CD4-positive, alpha-beta T cell treated with Interleukin-4 for 4 hours (primary cell): ENCODE results near the gene GABBR1.
A peak's percentile ranks its signal among the peaks of the same experiment; 100 is the strongest.

Experiments used
- DNase-seq: peaks from one replicate; pipeline ENCODE4 v3.0.0-alpha.2; 2020

GABBR1 gene

DNA sequence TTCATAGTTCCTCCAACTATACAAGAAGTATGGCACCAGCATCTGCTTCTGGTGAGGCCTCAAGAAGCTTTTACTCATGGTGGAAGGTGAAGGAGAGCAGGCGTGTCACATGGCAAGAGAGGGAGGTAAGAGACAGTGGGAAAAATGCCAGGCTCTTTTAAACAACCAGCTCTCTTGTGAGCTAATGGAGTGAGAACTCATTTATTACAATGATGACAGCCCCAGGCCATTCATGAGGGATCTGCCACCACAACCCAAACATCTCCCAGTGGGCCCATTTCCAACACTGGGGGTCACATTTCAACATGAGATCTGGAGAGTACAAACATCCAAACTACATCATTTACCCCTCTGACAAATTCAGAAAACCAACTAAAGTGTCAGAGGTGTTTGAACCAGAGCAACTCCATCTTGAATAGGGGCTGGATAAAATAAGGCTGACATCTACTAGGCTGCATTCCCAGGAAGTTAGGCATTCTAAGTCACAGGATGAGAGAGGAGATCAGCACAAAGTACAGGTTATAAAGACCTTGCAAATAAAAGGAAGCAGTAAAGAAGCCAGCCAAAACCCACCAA lies 71.3 kb downstream of the GABBR1 start:
- DNase-seq, result no peak

DNA sequence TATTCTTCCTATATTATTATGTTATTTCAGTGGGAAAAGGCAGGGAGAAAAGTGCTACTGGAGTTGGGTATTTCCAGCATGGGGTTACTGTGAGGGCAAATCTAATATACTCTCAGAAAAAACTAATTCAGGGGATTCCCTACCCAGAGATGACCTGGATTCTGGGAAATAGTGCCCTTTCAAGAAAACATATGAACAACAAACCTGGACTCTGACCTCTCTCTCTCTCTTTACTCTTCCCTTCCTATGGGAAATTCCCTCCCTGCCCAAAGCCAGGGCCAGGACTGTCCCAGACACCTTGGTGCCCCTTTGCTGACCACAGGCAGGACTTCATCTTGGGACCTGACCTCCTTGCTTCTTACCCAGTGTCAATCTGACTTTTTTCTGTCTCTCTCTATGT lies 71.9 kb downstream of the GABBR1 start:
- no peak for DNase-seq

DNA sequence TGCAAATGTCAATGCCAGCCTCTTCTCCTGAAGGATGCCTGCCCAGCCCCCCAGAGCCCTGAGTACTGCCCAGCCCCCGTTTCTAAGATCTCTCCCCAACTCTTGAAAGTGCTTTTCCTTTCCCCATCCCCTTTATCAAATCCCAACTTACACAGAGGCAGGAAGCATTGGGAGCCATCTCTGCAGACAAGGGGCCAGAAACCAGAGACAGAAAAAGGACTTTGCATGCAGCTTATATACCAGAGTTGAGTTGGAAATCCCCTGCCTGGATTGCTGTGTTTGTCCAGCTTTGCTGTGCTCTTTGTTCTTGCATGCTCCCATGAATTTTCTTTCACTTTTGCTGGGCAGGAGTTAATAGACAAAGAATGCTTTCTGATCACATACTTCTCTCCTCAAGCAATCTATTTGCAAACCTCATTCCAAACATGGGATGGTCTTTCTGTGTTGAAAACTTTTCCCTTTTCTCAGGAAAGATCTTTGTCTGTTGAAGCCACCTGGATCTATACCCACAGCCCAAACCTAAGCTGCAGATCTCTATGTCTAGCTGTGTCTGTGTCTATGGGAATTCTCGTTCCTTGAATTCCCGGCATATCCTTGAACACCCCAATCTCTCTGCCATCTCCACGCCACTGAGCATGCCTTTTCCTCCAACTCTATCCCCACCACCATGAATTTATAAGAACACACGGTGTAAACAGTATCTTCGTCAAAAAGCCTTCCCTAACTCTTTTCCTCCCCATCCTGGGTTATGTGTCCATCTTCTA lies 73.3 kb downstream of the GABBR1 start, which contains the start of gene UBD:
UBD (minus strand) TSS at position 209 of the 764 bp plus-strand sequence; CDS start at position 178, 31 bp downstream.
- no peak for DNase-seq

DNA sequence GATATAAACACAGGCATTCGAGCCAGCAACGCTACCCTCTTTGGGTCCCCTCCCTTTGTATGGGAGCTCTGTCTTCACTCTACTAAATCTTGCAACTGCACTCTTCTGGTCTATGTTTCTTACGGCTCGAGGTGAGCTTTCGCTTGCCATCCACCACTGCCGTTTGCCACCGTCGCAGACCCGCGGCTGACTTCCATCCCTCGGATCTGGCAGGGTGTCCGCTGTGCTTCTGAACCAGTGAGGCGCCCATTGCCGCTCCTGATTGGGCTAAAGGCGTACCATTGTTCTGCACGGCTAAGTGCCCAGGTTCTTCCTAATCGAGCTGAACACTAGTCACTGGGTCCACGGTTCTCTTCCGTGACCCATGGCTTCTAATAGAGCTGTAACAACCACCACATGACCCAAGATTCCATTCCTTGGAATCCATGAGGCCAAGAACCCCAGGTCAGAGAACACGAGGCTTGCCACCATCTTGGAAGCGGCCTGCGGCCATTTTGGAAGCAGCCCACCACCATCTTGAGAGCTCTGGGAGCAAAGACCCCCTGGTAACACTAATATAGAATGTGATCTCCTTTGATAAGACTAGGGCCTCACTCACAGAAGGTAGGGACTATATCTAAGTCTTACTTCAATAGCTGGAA lies 74.4 kb downstream of the GABBR1 start:
- DNase-seq, result no peak

DNA sequence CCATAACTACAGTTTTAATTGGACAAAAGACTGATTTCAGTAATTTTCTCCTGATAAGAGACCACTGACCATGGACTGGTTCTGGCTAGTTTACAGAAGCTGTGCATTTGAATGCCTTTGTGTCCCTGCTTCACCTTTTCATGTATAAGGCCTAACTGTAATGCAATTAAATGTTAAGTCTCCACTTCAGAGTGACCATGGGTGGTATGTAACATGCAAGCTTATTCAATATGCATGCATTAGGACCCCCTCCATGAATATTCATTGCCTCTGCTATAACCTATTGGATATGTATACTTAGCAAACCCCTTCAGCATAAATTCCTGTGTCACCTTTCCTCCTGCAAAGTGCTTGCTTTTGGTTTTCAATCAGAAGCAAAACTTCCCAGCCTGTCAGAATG lies 75.7 kb downstream of the GABBR1 start:
- no peak for DNase-seq

DNA sequence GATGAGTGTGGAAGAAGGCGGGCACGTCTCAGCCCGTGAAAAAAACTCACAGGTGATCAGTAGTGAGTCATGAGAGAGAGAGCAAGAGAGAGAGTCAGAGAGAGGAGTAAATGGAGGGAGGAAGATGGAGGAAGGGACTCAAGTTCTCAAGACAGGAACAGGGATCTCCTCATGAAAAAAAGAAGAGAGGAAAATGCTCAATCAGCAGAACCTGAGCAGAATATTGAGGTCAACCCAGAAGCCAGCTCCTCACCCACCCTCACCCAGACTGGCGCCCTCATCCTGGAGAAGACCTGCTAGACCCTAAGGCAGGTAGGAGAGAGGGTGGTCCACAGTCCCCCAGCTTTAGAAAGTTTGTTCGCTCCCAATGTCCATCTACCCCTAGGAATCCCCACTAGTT lies 78.2 kb downstream of the GABBR1 start:
- DNase-seq, result no peak

DNA sequence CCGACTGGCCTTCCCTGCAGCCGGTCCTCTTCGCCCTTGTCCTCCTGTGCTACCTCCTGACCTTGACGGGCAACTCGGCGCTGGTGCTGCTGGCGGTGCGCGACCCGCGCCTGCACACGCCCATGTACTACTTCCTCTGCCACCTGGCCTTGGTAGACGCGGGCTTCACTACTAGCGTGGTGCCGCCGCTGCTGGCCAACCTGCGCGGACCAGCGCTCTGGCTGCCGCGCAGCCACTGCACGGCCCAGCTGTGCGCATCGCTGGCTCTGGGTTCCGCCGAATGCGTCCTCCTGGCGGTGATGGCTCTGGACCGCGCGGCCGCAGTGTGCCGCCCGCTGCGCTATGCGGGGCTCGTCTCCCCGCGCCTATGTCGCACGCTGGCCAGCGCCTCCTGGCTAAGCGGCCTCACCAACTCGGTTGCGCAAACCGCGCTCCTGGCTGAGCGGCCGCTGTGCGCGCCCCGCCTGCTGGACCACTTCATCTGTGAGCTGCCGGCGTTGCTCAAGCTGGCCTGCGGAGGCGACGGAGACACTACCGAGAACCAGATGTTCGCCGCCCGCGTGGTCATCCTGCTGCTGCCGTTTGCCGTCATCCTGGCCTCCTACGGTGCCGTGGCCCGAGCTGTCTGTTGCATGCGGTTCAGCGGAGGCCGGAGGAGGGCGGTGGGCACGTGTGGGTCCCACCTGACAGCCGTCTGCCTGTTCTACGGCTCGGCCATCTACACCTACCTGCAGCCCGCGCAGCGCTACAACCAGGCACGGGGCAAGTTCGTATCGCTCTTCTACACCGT lies 79.5 kb downstream of the GABBR1 start:
- DNase-seq, result no peak

DNA sequence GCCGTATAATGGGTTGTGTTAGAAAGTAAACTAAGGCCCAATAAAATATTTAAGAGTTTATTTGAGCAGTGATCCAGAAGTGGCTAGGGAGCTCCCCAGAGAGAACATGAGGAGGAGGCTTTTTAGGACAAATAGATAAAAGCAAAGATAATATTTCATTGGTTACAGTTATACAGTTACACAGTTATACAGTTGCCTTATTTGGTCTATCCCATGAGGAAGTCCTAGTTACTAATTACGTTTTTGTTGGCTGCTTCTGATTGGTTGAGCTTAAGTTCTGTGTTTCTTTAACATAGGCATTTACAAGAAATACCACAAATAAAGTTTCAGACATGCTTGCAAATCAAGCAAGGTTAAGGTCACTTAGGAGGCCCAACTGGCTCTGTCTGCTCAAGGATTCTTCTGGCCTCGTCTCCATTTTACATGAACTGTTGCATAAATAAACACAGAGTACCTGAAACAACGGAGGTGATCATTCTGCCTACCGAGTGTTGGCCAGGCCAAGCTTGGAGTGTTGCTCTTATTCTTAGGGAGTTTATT lies 80.4 kb downstream of the GABBR1 start:
- DNase-seq, result peak; percentile 72

DNA sequence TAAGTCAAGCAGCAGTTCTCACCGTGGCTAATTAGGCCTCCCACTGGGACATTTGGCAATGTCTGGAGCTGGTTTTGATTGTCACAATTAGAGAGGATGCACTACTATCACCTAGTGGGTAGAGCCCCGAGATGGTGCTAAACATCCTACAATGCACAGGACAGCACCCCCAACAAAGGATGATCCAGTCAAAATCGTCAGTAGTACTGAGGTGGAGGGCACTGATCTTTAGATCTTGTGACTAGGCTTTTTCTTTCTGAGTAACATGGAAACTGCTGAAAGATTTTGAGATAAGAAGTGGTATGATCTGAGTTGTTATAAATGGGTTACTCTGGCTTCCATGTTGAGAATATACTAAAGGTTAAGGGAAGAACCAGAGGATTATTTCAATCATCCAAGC lies 85.4 kb downstream of the GABBR1 start:
- no peak for DNase-seq

DNA sequence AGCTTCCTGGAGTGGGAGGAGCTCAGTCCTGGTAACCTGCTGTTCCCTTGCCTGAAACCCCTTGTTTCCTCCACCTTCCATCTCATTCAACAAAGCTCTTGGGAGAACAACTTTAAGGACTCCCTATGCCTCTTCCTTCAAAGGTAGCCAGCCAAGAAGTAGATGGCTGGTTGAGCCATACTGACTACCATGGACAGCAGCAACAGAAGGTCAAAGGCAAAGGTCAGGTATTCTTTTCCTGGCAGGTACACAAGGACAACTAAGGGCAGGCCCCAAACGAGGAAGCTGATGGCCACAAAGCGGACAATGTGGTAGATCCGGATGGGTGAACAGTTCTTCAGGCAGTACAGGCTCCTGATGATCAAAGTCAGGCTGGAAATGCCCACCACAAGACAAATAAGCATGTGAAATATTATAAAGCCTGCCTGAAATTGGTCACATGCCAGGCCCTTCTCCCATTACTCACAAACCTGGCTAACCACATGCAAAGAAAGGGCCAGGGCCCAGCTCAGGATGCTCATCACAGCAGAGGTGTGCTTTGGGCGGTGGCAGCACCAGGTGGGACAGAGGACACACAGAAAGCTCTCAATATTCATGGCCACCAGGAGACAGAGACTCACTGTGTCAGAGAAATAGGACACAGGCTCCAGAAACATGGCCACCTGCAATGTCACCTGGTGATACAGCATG lies 95.1 kb downstream of the GABBR1 start:
- DNase-seq, result no peak

DNA sequence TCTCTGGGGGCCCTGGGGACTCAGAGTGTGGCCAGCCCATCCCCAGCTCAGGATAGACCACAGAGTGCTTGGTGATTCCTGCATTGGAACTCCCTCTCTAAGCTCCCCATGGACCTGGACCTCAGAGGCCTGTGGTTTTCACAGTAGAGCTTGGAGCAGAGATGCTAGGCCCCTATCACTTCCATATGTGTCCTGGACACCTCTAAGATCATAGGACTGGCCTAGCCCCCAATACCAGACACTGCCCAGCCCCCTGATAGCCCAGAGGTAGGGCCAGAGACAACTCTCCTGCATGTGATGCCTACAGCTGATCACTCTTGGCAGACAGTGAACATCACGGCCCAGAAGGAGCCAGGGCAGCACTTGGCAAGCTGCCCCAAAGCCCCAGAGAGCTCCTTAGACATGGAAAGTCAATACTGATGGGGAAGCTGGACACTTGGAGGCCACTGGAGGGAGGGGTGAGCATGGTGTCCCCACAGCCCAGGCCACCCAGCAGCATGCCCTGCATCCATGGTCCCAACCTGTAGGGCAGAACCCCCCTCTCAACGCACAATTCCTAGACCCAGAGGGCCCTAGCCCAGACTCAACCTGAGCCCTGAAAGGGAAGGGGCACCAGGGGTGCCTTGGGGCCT lies 100.5 kb downstream of the GABBR1 start:
- no peak for DNase-seq

DNA sequence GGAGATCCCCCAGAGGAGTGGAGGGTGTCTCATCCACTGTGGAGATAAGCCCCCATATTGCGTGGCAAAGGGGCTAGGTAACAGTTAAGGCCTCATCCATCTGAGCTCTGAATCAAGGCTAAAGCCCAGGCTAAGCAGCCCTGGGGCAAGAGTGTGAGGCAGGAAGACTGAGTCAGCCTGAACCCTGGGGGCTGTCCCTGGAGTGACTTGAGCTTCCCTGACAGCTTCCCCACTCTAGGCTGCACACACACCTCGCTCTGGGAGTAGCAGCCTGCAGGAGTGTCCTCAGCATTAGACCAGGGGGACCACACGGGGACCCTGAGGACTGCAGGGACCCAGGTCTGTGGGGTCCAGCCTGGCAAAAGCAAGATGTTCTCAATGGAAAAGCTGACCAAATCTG lies 101.3 kb downstream of the GABBR1 start:
- no peak for DNase-seq

DNA sequence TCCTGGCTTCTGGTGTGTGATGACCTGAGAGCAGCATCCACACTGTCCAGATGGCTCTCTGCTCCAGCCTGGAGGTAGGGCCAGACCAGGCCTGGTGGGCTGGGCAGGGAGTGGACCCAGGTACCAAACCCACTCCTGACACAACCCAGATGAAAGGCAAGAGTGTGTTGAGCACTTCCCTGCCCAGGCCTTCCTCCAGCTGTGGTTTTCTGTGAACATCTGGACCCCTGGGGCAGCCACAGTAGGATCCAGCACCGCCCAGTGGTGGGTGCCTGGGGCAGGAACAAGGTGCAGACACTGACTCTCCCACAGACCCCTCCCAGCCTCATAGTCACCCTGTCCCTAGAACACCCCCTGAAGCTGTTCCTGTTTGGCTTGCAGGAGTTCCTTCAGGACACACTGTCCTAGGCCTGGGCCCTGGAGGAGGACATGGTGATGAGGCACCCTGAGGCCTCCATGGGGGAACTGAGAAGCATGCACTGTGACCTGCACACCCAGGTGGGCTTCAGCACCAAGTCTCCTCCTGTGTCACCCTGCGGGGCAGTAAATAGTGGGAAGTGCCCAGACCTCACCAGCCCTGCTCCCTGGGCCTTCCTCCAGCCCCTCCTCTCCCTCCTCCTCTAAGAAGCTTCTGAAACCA lies 102.2 kb downstream of the GABBR1 start:
- no peak for DNase-seq

DNA sequence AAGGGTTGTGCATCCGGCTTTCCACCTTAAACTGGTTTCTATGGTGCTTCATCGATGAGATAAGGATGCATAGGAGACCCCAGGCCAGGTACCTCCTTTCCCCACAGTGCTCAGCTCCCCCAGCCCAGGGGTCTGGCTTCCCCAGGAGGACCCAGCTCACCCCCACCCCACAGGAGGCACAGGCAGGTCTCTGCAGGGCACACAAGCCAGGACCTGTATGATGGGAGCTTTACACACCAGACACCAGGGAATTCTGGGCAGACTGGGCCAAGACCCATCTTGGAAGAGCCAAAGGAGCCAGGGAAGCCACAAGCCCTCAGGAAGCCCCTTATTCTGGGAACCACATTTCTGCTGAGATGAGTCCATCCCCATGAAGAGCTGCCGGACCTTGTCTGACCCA lies 103.0 kb downstream of the GABBR1 start:
- DNase-seq, result no peak

DNA sequence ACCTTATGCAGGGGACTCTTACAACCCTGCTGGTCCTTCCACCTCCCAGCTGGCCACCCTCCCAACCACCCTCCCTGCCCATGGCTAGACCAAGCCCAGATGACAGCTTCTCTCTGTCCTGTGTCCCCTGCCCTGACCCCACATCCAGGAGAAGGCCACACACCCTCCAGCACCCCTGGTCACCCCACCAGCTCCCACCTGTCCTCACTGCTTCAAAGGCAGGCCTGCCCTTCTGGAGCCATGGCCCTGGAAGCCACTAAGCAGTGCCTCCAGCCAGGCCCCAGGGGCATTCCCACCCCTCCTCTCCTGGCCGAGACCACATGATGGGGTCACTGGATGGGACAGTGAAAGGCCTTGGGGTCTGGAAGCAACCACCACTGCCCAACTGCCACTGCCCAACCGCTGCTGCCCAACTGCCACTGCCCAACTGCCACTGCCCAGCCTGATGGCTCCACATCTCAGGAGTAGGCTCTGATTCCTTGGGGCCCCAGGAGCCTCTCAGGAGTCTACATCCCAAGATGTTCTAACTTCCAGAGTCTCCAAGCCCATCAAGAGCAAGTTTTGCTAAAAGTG lies 103.9 kb downstream of the GABBR1 start:
- DNase-seq, result no peak

DNA sequence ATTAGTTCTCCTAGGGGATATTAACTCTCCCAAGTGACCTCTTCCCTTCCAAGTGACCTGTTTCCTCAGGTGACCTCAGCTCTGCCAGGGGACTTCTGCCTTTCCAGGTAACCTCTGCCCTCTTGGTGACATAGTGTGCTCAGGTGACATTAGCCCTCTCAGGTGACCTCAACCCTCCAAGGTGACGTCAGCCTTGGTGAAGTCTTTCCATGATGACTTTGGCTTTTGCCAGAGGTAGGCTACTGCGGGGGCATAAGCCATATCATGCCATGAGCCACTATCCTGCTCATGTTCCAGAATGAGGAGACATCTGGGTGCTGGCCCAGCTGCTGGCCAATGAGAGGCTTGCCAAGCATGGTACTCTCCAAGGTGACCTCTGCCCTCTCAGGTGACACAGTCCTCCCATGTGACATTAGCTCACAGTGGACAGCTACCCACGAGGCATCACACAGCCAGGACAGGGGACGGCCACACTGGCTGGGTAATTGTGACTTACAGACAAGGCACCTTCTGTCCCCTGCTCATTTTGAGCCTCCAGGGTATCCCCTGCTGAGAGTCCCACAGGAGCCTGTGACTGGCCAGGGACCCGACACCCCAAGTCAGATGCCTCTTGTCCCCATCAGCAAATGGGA lies 104.6 kb downstream of the GABBR1 start:
- no peak for DNase-seq

DNA sequence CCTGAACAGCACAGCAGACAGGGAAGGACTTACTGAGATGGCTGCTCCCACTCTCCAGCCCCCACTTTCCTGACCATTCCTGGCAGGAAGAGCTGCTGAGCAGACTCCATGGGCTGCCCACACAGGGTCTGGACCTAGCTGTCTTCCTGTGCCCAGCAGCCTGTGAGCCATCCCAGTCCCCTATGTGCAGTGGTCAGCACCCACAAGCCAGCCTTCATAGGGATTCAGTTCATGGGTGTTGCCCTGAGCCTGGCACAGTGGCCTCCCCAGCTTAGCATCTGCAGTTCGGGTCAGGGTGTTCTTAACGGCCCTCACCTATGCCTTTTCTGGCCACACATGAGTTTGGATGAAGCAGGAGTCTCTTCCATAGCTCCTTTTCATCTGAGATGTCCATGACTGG lies 105.4 kb downstream of the GABBR1 start:
- DNase-seq, result no peak

DNA sequence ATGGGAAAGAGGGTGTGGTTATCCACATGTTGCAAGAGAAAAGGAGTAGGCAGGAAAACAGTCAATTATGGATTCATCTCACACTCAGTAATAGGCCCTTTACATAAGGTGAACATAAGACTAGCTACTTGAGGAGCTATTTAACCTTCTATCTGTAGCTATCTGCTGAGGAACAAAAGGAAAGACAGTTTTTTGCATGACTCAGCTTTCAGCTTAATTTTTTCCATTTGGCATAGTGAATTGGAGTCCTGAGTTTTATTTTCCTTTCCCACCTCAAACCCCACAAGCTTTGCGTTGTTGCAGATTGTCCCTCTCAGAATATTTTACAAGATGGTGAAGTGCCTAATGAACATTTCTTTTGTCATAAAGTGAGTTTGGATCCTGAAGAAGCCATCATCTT lies 105.9 kb downstream of the GABBR1 start:
- no peak for DNase-seq

DNA sequence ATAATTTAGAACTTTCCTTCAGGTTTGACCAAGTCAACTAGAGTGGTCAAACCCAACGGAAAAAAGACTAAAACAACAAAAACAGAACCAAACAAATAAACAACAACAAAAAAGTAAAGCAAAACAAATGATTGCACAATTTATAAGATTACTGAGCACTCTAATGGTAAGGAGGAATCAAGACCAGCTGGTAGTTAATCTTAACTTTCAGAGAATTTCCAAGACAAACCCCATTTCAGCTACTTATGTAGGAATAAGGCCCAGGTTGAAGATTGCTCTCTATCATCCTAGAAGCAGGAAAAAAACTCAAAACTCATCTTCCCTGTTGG lies 107.7 kb downstream of the GABBR1 start:
- DNase-seq, result no peak

DNA sequence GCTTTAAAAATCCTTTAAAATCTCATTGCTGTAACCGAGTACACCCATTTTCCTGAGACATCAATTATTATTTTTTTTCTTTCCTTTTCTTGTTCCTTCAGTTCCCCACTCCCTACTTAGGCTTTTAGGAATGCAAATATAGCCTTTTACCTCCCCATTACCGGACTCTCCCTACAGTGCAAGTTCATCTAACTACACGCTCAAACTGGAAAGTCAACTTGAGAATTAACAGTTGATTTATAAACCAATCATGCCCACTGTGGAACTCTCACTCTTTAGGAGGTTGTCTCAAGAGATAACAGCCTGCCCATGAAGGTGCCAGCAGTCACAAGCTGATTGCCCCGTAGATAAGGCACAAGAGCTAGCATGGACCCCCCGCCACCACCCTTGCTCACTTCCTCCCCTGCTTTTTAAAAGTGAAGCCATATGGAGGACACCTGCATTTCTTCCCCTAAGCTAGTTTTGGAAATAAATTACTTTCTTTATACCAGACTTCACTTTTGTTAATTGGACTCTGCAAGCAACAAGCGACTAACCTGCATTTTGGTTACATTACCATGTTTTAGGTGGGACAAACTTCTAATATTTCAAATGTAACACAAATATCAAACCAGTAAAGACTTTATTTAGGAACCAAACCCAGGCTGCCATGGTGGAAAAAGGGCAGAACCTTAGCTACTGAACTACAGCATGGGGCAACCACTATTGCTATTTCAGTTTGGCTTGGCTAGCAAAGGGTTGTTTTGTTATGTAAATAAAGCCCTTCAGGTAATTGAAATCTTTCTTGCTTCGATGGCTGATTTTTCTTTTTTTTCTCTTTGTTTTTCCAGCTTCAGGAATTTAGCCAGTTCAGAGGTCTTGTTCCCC lies 108.3 kb downstream of the GABBR1 start:
- no peak for DNase-seq
